Stimulated activated CD8-positive, alpha-beta memory T cell treated with anti-CD3 and anti-CD28 coated beads, Interleukin-7, amount 100 ng/mL, for 48 hours (primary cell): Measurements from ENCODE around the gene ZNF101.
A peak's percentile ranks its signal among the peaks of the same experiment; 100 is the strongest.

Experiments used
- DNase-seq, 2 donors: peaks; one replicate each; pipeline ENCODE4 v3.0.0-alpha.2; 2020; ENCODE audit warnings: low read depth in 1 of 2; ENCODE audit errors: extremely low read depth in 1 of 2

The ZNF101 gene

GRCh38 chr19:19637523-19638251, 31.0 kb upstream of the ZNF101 start:
- DNase-seq = no peak

- DNase-seq = peak in 1 of 2 donors; percentile 69
Observed at GRCh38 chr19:19642506-19643157, 26.0 kb upstream of the ZNF101 start.

GRCh38 chr19:19643158-19644053, 25.2 kb upstream of the ZNF101 start, which contains the start of gene GMIP:
GMIP (minus strand) TSS chr19:19643657; CDS start chr19:19643529, 128 bp downstream.
- DNase-seq = peak; percentile 75 to 78

GRCh38 chr19:19644054-19644388, 24.6 kb upstream of the ZNF101 start:
- DNase-seq = no peak

GRCh38 chr19:19645233-19645870, 23.3 kb upstream of the ZNF101 start:
- DNase-seq = no peak

- DNase-seq = no peak
Observed at GRCh38 chr19:19647037-19647835, 21.4 kb upstream of the ZNF101 start.

- no peak for DNase-seq
Observed at GRCh38 chr19:19649155-19649554, 19.5 kb upstream of the ZNF101 start.

GRCh38 chr19:19649580-19649995, 19.1 kb upstream of the ZNF101 start:
- no peak for DNase-seq

- DNase-seq = no peak
Observed at GRCh38 chr19:19650331-19650730, 18.3 kb upstream of the ZNF101 start.

GRCh38 chr19:19651076-19651475, 17.6 kb upstream of the ZNF101 start:
- no peak for DNase-seq

GRCh38 chr19:19652482-19653295, 15.9 kb upstream of the ZNF101 start:
- DNase-seq = no peak

- DNase-seq = no peak
Observed at GRCh38 chr19:19653597-19654147, 15.0 kb upstream of the ZNF101 start.

- no peak for DNase-seq
Observed at GRCh38 chr19:19654441-19654840, 14.2 kb upstream of the ZNF101 start.

GRCh38 chr19:19655051-19655594, 13.5 kb upstream of the ZNF101 start:
- no peak for DNase-seq

GRCh38 chr19:19655641-19656343, 12.8 kb upstream of the ZNF101 start:
- DNase-seq = no peak

- DNase-seq = no peak
Observed at GRCh38 chr19:19656451-19657396, 11.9 kb upstream of the ZNF101 start.

GRCh38 chr19:19657397-19657783, 11.2 kb upstream of the ZNF101 start:
- DNase-seq = no peak
